ENCODE data around the gene TMEM91.

- TF ChIP-seq CTCF (IDR thresholded peaks at IDR 0.05; ENCODE audit: control extremely low read depth in 1 of 3, insufficient read depth in 1 of 3, low read depth in 1 of 3, low read length in 3 of 3): no peak
- TF ChIP-seq EP300 (IDR thresholded peaks at IDR 0.05; ENCODE audit: borderline replicate concordance in 1 of 2, low read depth in 2 of 2, low read length in 2 of 2): no peak
- no peak for TF ChIP-seq NRF1 (IDR thresholded peaks at IDR 0.05; ENCODE audit: low read depth, low read length)
- TF ChIP-seq POLR2A (IDR thresholded peaks at IDR 0.05; ENCODE audit: control extremely low read depth in 1 of 2, low read depth in 2 of 2, low read length in 2 of 2): no peak
- no peak for TF ChIP-seq SUZ12 (IDR thresholded peaks at IDR 0.05; ENCODE audit: low read length)
- no peak for TF ChIP-seq RAD21 (IDR thresholded peaks at IDR 0.05 in 1 of 2, conservative IDR thresholded peaks at IDR 0.05 in 1 of 2; ENCODE audit: low read depth in 2 of 2, low read length in 2 of 2)
- no peak for TF ChIP-seq EZH2 (IDR thresholded peaks at IDR 0.05; ENCODE audit: low read depth, low read length, severe bottlenecking)
- TF ChIP-seq CREB1 (IDR thresholded peaks at IDR 0.05): no peak
- TF ChIP-seq POLR2AphosphoS5 (IDR thresholded peaks at IDR 0.05; ENCODE audit: low read depth, low read length): no peak
- TF ChIP-seq RXRA (IDR thresholded peaks at IDR 0.05; ENCODE audit: insufficient read depth, low read depth, low read length): no peak
- no peak for TF ChIP-seq RNF2 (IDR thresholded peaks at IDR 0.05; ENCODE audit: borderline replicate concordance, low read depth, low read length, missing control alignments, poor library complexity, severe bottlenecking)
- TF ChIP-seq ATF2 (IDR thresholded peaks at IDR 0.05; ENCODE audit: low read length): no peak
- TF ChIP-seq USF2 (IDR thresholded peaks at IDR 0.05; ENCODE audit: low read length): no peak
These were observed 16.4 kb downstream of the TMEM91 start for GRCh38 chr19:41392775-41393174.

Data from H1 (cell line).